ENCODE data around the gene CCDC146. TPM values are rescaled to one million over a fixed set of nuclear protein-coding genes. Genes with fewer than 3 reads are reported as not detected.

CCDC146 gene
- total RNA-seq, 1 experiment from 2014 or later: 0.72 TPM

- Histone ChIP-seq H3K4me2 (ENCODE audit: insufficient read depth, insufficient read length, low read length) (no peak overlapping the region), H3K9ac (ENCODE audit: extremely low read depth, insufficient read length, low read length) (no peak overlapping the region), H3K27me3 (ENCODE audit: insufficient read depth, low read length) (no peaks in the 10 kb centered on the region), H2AFZ (ENCODE audit: low read length) (no peak overlapping the region), H2BK20ac (ENCODE audit: low read depth, low read length, poor library complexity, severe bottlenecking) (no peak overlapping the region), H3K79me2 (ENCODE audit: insufficient read depth, low read length) (no peaks in the 10 kb centered on the region), H2BK15ac (ENCODE audit: low read depth, low read length) (no peak overlapping the region), H3K23ac (ENCODE audit: insufficient read length, low read depth, low read length) (no peak overlapping the region), H4K20me1 (ENCODE audit: control insufficient read depth, insufficient read depth, insufficient read length) (no peaks in the 10 kb centered on the region), H3K4ac (ENCODE audit: low read depth, low read length) (no peak overlapping the region), H2BK5ac (ENCODE audit: insufficient read length, low read length) (no peak overlapping the region), H3K23me2 (ENCODE audit: insufficient read length, low read depth, low read length, poor library complexity, severe bottlenecking) (no peaks in the 10 kb centered on the region), H3K27ac (ENCODE audit: insufficient read length, low read depth, low read length) (no peak overlapping the region), H4K5ac (ENCODE audit: insufficient read length, low read depth, low read length) (no peak overlapping the region), H3K18ac (ENCODE audit: insufficient read length, low read depth, low read length) (no peak overlapping the region), H3K56ac (ENCODE audit: insufficient read length, low read depth, low read length) (no peak overlapping the region), H4K8ac (replicated peaks; ENCODE audit: insufficient read length, low read depth, low read length) (no peak overlapping the region), H3K79me1 (ENCODE audit: insufficient read depth, low read depth, low read length, poor library complexity, severe bottlenecking) (no peaks in the 10 kb centered on the region), H3K9me3 (ENCODE audit: control insufficient read depth, low read depth, low read length) (no peaks in the 10 kb centered on the region), H4K91ac (ENCODE audit: insufficient read length, low read depth, low read length) (no peak overlapping the region), H3K4me1 (ENCODE audit: insufficient read depth, low read length) (no peaks in the 10 kb centered on the region), H2AK5ac (ENCODE audit: insufficient read length, low read length) (no peak overlapping the region), H2BK120ac (ENCODE audit: low read depth, low read length, poor library complexity, severe bottlenecking) (no peak overlapping the region), H3K14ac (ENCODE audit: insufficient read depth, low read length) (no peak overlapping the region), H3T11ph (ENCODE audit: low read length) (no peak overlapping the region), H2BK12ac (ENCODE audit: insufficient read length, low read depth, low read length) (no peak overlapping the region)
- DNase-seq: no peak
- no peaks in the 10 kb centered on the region; a peak in 1 of 5 replicates for H3K9me3 Mint-ChIP-seq
- no peak for TF ChIP-seq CTCF (conservative IDR thresholded peaks at IDR 0.05)
- H3K27ac Mint-ChIP-seq: no peak overlapping the region
- no peaks in the 10 kb centered on the region; the same call in none of the 2 replicates for H3K27me3 Mint-ChIP-seq (ENCODE audit: low read depth)
- peaks cover 2 to 3% of the 10 kb centered on the region in 2 experiments for H3K4me1 Mint-ChIP-seq
- no peak overlapping the region for H3K4me3 Mint-ChIP-seq
- H3K36me3 Mint-ChIP-seq (ENCODE audit: insufficient read depth in 1 of 3, low read depth in 3 of 3): no peaks in the 10 kb centered on the region
Measured at GRCh38 chr7:77254429-77254828, 132.0 kb downstream of the CCDC146 start.

Measured in H9 (cell line).